H1 (cell line): ENCODE results near the gene ROBO2. TPM values are rescaled to one million over a fixed set of nuclear protein-coding genes. Genes with fewer than 3 reads are reported as not detected.

ENCODE experiments used
- CTCF ChIA-PET: fragments of 300-600 bp; sonication (Branson Sonifier 250); formaldehyde crosslinking; loops from one replicate; lab custom pipeline; 2021; ENCODE audit not compliant: partially characterized antibody; lab: Charles Lee
- POLR2A ChIA-PET: fragments of 300-600 bp; sonication (Branson Sonifier 250); formaldehyde crosslinking; loops from one replicate; lab custom pipeline; 2021; ENCODE audit warnings: inconsistent platforms; ENCODE audit not compliant: partially characterized antibody; lab: Charles Lee
- DNase-seq, 2 experiments: peaks; one replicate each; pipeline versions ENCODE4 v3.0.0 to v3.0.0-alpha.2; 2010 to 2022; ENCODE audit warnings: low spot score in 2 of 2, low read depth in 1 of 2, mixed read lengths in 1 of 2
- FAIRE-seq: peaks from 2 replicates; lab custom pipeline; 2011; peaks lifted over from hg19 to GRCh38; lab: Jason Lieb, UNC
- H2AFZ ChIP-seq: 2 replicates; pipeline ENCODE4 v1.8.1; 2012; ENCODE audit warnings: low read length, inconsistent platforms
- H2AK5ac ChIP-seq: 2 replicates; pipeline ENCODE4 v1.6.1; 2013; ENCODE audit warnings: low read depth, low read length
- H2BK120ac ChIP-seq: replicated peaks from 2 replicates; pipeline ENCODE3; 2013; ENCODE audit warnings: low read depth, low read length, inconsistent platforms
- H2BK12ac ChIP-seq: 2 replicates; pipeline ENCODE4 v1.6.1; 2013; ENCODE audit warnings: low read depth, low read length
- H2BK15ac ChIP-seq: 2 replicates; pipeline ENCODE4 v1.6.1; 2013; ENCODE audit warnings: low read length
- H2BK20ac ChIP-seq: 2 replicates; pipeline ENCODE4 v1.6.1; 2013; ENCODE audit warnings: low read length
- H2BK5ac ChIP-seq: 2 replicates; pipeline ENCODE4 v1.6.1; 2013; ENCODE audit warnings: low read depth, low read length
- H3K14ac ChIP-seq: 2 replicates; pipeline ENCODE4 v1.6.1; 2013; ENCODE audit warnings: inconsistent platforms; ENCODE audit not compliant: insufficient read length
- H3K18ac ChIP-seq: 2 replicates; pipeline ENCODE4 v1.6.1; 2013; ENCODE audit warnings: low read length; ENCODE audit errors: extremely low read depth
- H3K23ac ChIP-seq: 2 replicates; pipeline ENCODE4 v1.6.1; 2013; ENCODE audit warnings: inconsistent platforms; ENCODE audit not compliant: insufficient read length
- H3K23me2 ChIP-seq: 2 replicates; pipeline ENCODE4 v1.6.1; 2013; ENCODE audit warnings: low read depth, low read length
- H3K27ac ChIP-seq: 2 replicates; pipeline ENCODE4 v1.6.1; 2011; ENCODE audit warnings: low read depth, low read length, inconsistent platforms
- H3K27me3 ChIP-seq, 4 experiments: replicated peaks in 1 of 4; 1 replicate in 1 of 4; 2 replicates in 3 of 4; pipeline versions ENCODE4 v1.6.1 to v1.8.1; 2011 to 2013; ENCODE audit warnings: low read length in 3 of 4, mild to moderate bottlenecking in 3 of 4, inconsistent platforms in 2 of 4, mixed read lengths in 2 of 4, moderate library complexity in 1 of 4; ENCODE audit not compliant: control insufficient read depth in 3 of 4, insufficient read depth in 3 of 4; ENCODE audit errors: extremely low read depth in 1 of 4
- H3K36me3 ChIP-seq, 4 experiments: 2 replicates each; pipeline versions ENCODE4 v1.6.1 to v1.8.1; 2011 to 2013; ENCODE audit warnings: mild to moderate bottlenecking in 4 of 4, low read length in 3 of 4, moderate library complexity in 2 of 4, control low read depth in 1 of 4, inconsistent platforms in 1 of 4; ENCODE audit not compliant: insufficient read depth in 4 of 4, control insufficient read depth in 2 of 4
- H3K4ac ChIP-seq: replicated peaks from 2 replicates; pipeline ENCODE3; 2013; ENCODE audit warnings: low read length, low read depth, mixed read lengths, inconsistent platforms; ENCODE audit not compliant: insufficient read length
- H3K4me1 ChIP-seq, 4 experiments: replicated peaks in 1 of 4; 1 replicate in 1 of 4; 2 replicates in 3 of 4; pipeline versions ENCODE4 v1.6.1 to v1.8.1; 2011 to 2013; ENCODE audit warnings: low read length in 3 of 4, inconsistent platforms in 2 of 4, mixed read lengths in 1 of 4; ENCODE audit not compliant: insufficient read depth in 4 of 4, control insufficient read depth in 3 of 4
- H3K4me2 ChIP-seq, 2 experiments: 2 replicates each; pipeline versions ENCODE4 v1.6.1 to v1.8.1; 2011 to 2013; ENCODE audit warnings: low read depth in 2 of 2, low read length in 2 of 2, control low read depth in 1 of 2, inconsistent platforms in 1 of 2, mild to moderate bottlenecking in 1 of 2; ENCODE audit not compliant: insufficient read depth in 1 of 2
- H3K4me3 ChIP-seq, 4 experiments: fragments of 200-600, 300-600 bp in 1 of 4; sonication (generic), shearing (Covaris generic), sonication (Bioruptor Twin) in 1 of 4; 2 replicates each; pipeline versions ENCODE4 v1.5.1 to v1.8.1; 2011 to 2016; ENCODE audit warnings: low read length in 4 of 4, low read depth in 3 of 4, control low read depth in 2 of 4, inconsistent platforms in 2 of 4, mild to moderate bottlenecking in 2 of 4, mixed read lengths in 1 of 4, moderate library complexity in 1 of 4; ENCODE audit not compliant: insufficient read depth in 2 of 4; ENCODE audit errors: extremely low read depth in 1 of 4
- H3K56ac ChIP-seq: replicated peaks from 2 replicates; pipeline ENCODE3; 2013; ENCODE audit warnings: low read depth, mild to moderate bottlenecking, mixed read lengths, low read length, inconsistent platforms; ENCODE audit not compliant: insufficient read length
- H3K79me1 ChIP-seq: 2 replicates; pipeline ENCODE4 v1.6.1; 2013; ENCODE audit warnings: low read depth, low read length, control low read depth
- H3K79me2 ChIP-seq, 2 experiments: 2 replicates each; pipeline versions ENCODE4 v1.6.1 to v1.8.1; 2012 to 2013; ENCODE audit warnings: low read length in 2 of 2, mild to moderate bottlenecking in 2 of 2, inconsistent platforms in 1 of 2; ENCODE audit not compliant: insufficient read depth in 2 of 2, control insufficient read depth in 1 of 2
- H3K9ac ChIP-seq, 4 experiments: replicated peaks in 1 of 4; 1 replicate in 1 of 4; 2 replicates in 3 of 4; pipeline versions ENCODE4 v1.6.1 to v1.8.1; 2011 to 2013; ENCODE audit warnings: low read depth in 3 of 4, low read length in 3 of 4, control low read depth in 2 of 4, mild to moderate bottlenecking in 2 of 4, moderate library complexity in 2 of 4, inconsistent platforms in 1 of 4; ENCODE audit errors: extremely low read depth in 1 of 4
- H3K9me3 ChIP-seq, 2 experiments: 2 replicates each; pipeline versions ENCODE4 v1.6.1 to v1.8.1; 2012 to 2013; ENCODE audit warnings: mild to moderate bottlenecking in 2 of 2, moderate library complexity in 2 of 2, control low read depth in 1 of 2, inconsistent platforms in 1 of 2, low read depth in 1 of 2, low read length in 1 of 2, mixed read lengths in 1 of 2; ENCODE audit not compliant: insufficient read depth in 2 of 2
- H4K20me1 ChIP-seq, 2 experiments: replicated peaks in 1 of 2; 2 replicates each; pipeline versions ENCODE3 to v1.8.1; 2011 to 2013; ENCODE audit warnings: inconsistent platforms in 2 of 2, low read length in 2 of 2, mild to moderate bottlenecking in 1 of 2; ENCODE audit not compliant: insufficient read depth in 2 of 2, control insufficient read depth in 1 of 2
- H4K5ac ChIP-seq: 2 replicates; pipeline ENCODE4 v1.6.1; 2013; ENCODE audit warnings: low read length, low read depth, mixed read lengths, inconsistent platforms; ENCODE audit not compliant: insufficient read length
- H4K8ac ChIP-seq: 2 replicates; pipeline ENCODE4 v1.8.0; 2013; ENCODE audit warnings: mild to moderate bottlenecking, moderate library complexity, low read length, inconsistent platforms; ENCODE audit not compliant: insufficient read depth; ENCODE audit errors: extremely low read depth
- H4K91ac ChIP-seq: replicated peaks from 2 replicates; pipeline ENCODE3; 2013; ENCODE audit warnings: low read length, mixed read lengths, inconsistent platforms; ENCODE audit not compliant: insufficient read length
- ATF2 ChIP-seq: IDR thresholded peaks from 2 replicates; pipeline ENCODE4 v1.6.1; 2012; ENCODE audit warnings: low read length, inconsistent platforms
- CHD1 ChIP-seq: IDR thresholded peaks from 2 replicates; pipeline ENCODE4 v1.6.1; 2012; ENCODE audit warnings: low read depth, low read length, improper control_type of control experiment
- CTBP2 ChIP-seq: IDR thresholded peaks from 2 replicates; pipeline ENCODE4 v1.7.0; 2011; ENCODE audit warnings: borderline replicate concordance, mild to moderate bottlenecking, moderate library complexity, mixed read lengths, low read length; ENCODE audit not compliant: insufficient read depth, insufficient read length
- E2F6 ChIP-seq: IDR thresholded peaks from 2 replicates; pipeline ENCODE4 v1.6.1; 2012; ENCODE audit warnings: inconsistent platforms
- EZH2 ChIP-seq: fragments of 200-600 bp; sonication (generic); IDR thresholded peaks from 2 replicates; pipeline ENCODE4 v1.7.1; 2012; ENCODE audit warnings: low read depth, mild to moderate bottlenecking, moderate library complexity, low read length, inconsistent platforms; ENCODE audit not compliant: severe bottlenecking
- POU5F1 ChIP-seq: IDR thresholded peaks from 2 replicates; pipeline ENCODE4 v1.6.1; 2011; ENCODE audit warnings: low read depth, mild to moderate bottlenecking, low read length, moderate library complexity
- RAD21 ChIP-seq, 2 experiments: IDR thresholded peaks in 1 of 2; conservative IDR thresholded peaks in 1 of 2; 2 replicates each; pipeline ENCODE4 v1.6.1; 2011; ENCODE audit warnings: low read depth in 2 of 2, low read length in 2 of 2, improper control_type of control experiment in 1 of 2, inconsistent platforms in 1 of 2, mild to moderate bottlenecking in 1 of 2, moderate library complexity in 1 of 2
- RNF2 ChIP-seq: fragments of 200-900, 300-1000 bp; sonication (generic); IDR thresholded peaks from 2 replicates; pipeline ENCODE4 v1.7.1; 2016; ENCODE audit warnings: borderline replicate concordance, low read depth, mild to moderate bottlenecking, antibody characterized with exemption, low read length; ENCODE audit not compliant: poor library complexity, severe bottlenecking; ENCODE audit errors: missing control alignments
- SP4 ChIP-seq: IDR thresholded peaks from 2 replicates; pipeline ENCODE4 v1.6.1; 2012; ENCODE audit warnings: low read length, inconsistent platforms
- TAF1 ChIP-seq: IDR thresholded peaks from 2 replicates; pipeline ENCODE4 v1.6.1; 2011; ENCODE audit warnings: mild to moderate bottlenecking, low read depth, low read length
- YY1 ChIP-seq: IDR thresholded peaks from 2 replicates; pipeline ENCODE4 v1.6.1; 2011; ENCODE audit warnings: low read depth, mild to moderate bottlenecking, low read length
- WGBS, 2 experiments: shearing (Covaris generic) in 1 of 2; methylation state at CpG; one replicate each; pipeline versions ENCODE4 v1.1.6 to v1.1.7; 2013 to 2015; ENCODE audit warnings: low lambda C conversion rate in 2 of 2, mixed read lengths in 2 of 2, inconsistent platforms in 1 of 2, low coverage in 1 of 2, missing lambda C conversion rate in 1 of 2; ENCODE audit not compliant: insufficient replicate concordance in 2 of 2, insufficient coverage in 1 of 2, insufficient read length in 1 of 2; ENCODE audit errors: extremely low coverage in 1 of 2, missing lambda C conversion rate in 1 of 2; 5-methylcytosine and 5-hydroxymethylcytosine counted together
- polyA plus RNA-seq, 7 experiments: library from polyadenylated mRNA; depleted of rRNA in 3 of 7; stranded (reverse) in 5 of 7; unstranded in 2 of 7; fragments of >200 nt in 5 of 7; fragments of 200-250 nt in 2 of 7; gene quantifications; 1 replicate in 5 of 7; 2 replicates in 1 of 7; 4 replicates in 1 of 7; pipeline versions ENCODE4 v1.2.1 to v1.2.3, GENCODE V29; 2011 to 2013; ENCODE audit warnings: missing spikeins in 2 of 7, mixed read lengths in 2 of 7
- total RNA-seq: library from RNA; stranded (reverse); fragmentation: NEBNext Ultra II Directional; extraction: Animal tissue kit (Norgen Biotek cat#: 25700); gene quantifications from 2 replicates; pipeline ENCODE4 v1.2.1, GENCODE V29; 2021

Gene ROBO2
- total and polyA plus RNA-seq, 2 of the 8 experiments (the other 6 are each of a cell fraction or from before 2014, with no cell fraction given): 1.5 to 2.9 TPM

DNA sequence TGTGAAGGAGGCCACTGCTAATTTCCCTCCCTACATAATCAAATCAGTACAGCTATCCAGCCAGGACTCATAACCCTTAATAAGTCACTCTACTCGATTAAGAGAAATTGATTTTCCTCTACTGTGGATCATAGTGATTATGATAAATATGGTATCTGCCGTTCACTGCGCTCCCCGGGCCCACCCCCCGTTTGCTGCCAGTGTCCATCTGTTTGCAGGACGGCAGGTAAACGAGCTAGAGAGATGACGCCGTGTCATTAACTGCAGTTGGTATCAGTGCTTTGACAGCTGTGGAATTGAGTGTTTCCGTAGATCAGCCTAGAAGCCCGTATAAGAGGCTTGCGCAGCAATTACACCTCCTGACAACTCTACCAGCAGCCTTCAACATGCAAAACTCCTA lies 94.9 kb downstream of the ROBO2 start:
- Histone ChIP-seq H3K9me3 (no peaks in the 10 kb centered on the region), H4K5ac (no peak overlapping the region), H2BK20ac (no peak overlapping the region), H2BK15ac (no peak overlapping the region), H2AFZ (no peak overlapping the region), H3K27ac (no peak overlapping the region), H4K8ac (no peak overlapping the region), H3K27me3 (peaks cover 0 to 1% (median 0%) of the 10 kb centered on the region in 4 experiments; a peak in 1 of 7 replicates), H3K4me1 (no peaks in the 10 kb centered on the region), H2BK12ac (no peak overlapping the region), H3K18ac (no peak overlapping the region), H3K56ac (no peak overlapping the region), H3K4me3 (no peak overlapping the region), H3K23ac (no peak overlapping the region), H2BK5ac (no peak overlapping the region), H3K36me3 (no peaks in the 10 kb centered on the region), H3K79me2 (no peaks in the 10 kb centered on the region), H3K4ac (no peak overlapping the region), H4K20me1 (no peaks in the 10 kb centered on the region), H3K4me2 (no peak overlapping the region), H2AK5ac (no peak overlapping the region), H4K91ac (no peak overlapping the region), H3K9ac (no peak overlapping the region), H3K14ac (no peak overlapping the region), H3K79me1 (no peaks in the 10 kb centered on the region), H2BK120ac (no peak overlapping the region), H3K23me2 (no peaks in the 10 kb centered on the region)
- CTCF ChIA-PET: interaction anchor here (0.6 to 1.5 kb wide), 3 partner anchors 96 to 1653 kb away, joined by 3 to 6 read pairs (median 6); no protein-coding TSS in a partner anchor
- no peak for FAIRE-seq
- DNase-seq: no peak
- 95% methylated on average over 12 of the region's 12 CpGs; no CpG with 5 or more reads in 1 of the 2 experiments for WGBS, 2 experiments
- POLR2A ChIA-PET: no interaction called here
- TF ChIP-seq TAF1: no peak
- TF ChIP-seq YY1: no peak
- TF ChIP-seq CTBP2: no peak
- no peak for TF ChIP-seq CHD1
- TF ChIP-seq E2F6: no peak
- TF ChIP-seq RAD21 (IDR thresholded peaks at IDR 0.05 in 1 of 2, conservative IDR thresholded peaks at IDR 0.05 in 1 of 2; ENCODE audit: low read depth in 2 of 2, low read length in 2 of 2): no peak
- no peak for TF ChIP-seq POU5F1
- no peak for TF ChIP-seq RNF2
- TF ChIP-seq EZH2: no peak
- TF ChIP-seq ATF2: no peak
- TF ChIP-seq SP4: no peak
